HepG2 (cell line): ENCODE data around the gene FBXO7. TPM values are rescaled to one million over a fixed set of nuclear protein-coding genes. Genes with fewer than 3 reads are reported as not detected.

Experiments
- AKAP8 ChIP-seq: sonication (generic); formaldehyde crosslinking; IDR thresholded peaks from 2 replicates; pipeline ENCODE4 v1.5.1; 2020; ENCODE audit warnings: mild to moderate bottlenecking, missing genetic modification reagents
- ATM ChIP-seq: fragments of 450-650 bp; IDR thresholded peaks from 2 replicates; pipeline ENCODE4 v1.7.1; 2017; ENCODE audit warnings: mild to moderate bottlenecking, borderline replicate concordance
- CHD2 ChIP-seq: IDR thresholded peaks from 2 replicates; pipeline ENCODE4 v1.6.1; 2011; ENCODE audit warnings: low read depth, low read length, improper control_type of control experiment
- FOXM1 ChIP-seq: sonication (generic); formaldehyde crosslinking; IDR thresholded peaks from 2 replicates; pipeline ENCODE4 v1.5.0; 2020; ENCODE audit warnings: missing genetic modification reagents
- GRHL1 ChIP-seq: sonication (generic); formaldehyde crosslinking; conservative IDR thresholded peaks from 2 replicates; pipeline ENCODE4 v1.8.0; 2022; ENCODE audit warnings: missing genetic modification reagents
- JUN ChIP-seq: sonication (generic); formaldehyde crosslinking; IDR thresholded peaks from 2 replicates; pipeline ENCODE4 v1.4.0; 2020; ENCODE audit warnings: mild to moderate bottlenecking, missing genetic modification reagents
- MED8 ChIP-seq: sonication (generic); formaldehyde crosslinking; IDR thresholded peaks from 2 replicates; pipeline ENCODE4 v1.8.1; 2023; ENCODE audit warnings: mild to moderate bottlenecking, missing genetic modification reagents; ENCODE audit not compliant: insufficient replicate concordance
- NR2F6 ChIP-seq, 2 experiments: IDR thresholded peaks; 2 replicates each; pipeline ENCODE4 v1.6.1; 2016; ENCODE audit warnings: antibody characterized with exemption in 1 of 2, mild to moderate bottlenecking in 1 of 2
- REPIN1 ChIP-seq: sonication (generic); formaldehyde crosslinking; IDR thresholded peaks from 2 replicates; pipeline ENCODE4 v1.8.0; 2022; ENCODE audit warnings: missing genetic modification reagents, low read depth, mild to moderate bottlenecking, borderline replicate concordance
- SMAD9 ChIP-seq: sonication (generic); formaldehyde crosslinking; IDR thresholded peaks from 2 replicates; pipeline ENCODE4 v1.5.1; 2020; ENCODE audit warnings: mild to moderate bottlenecking, missing genetic modification reagents
- TRAFD1 ChIP-seq: sonication (generic); formaldehyde crosslinking; IDR thresholded peaks from 2 replicates; pipeline ENCODE4 v1.5.1; 2020; ENCODE audit warnings: missing genetic modification reagents, mild to moderate bottlenecking, borderline replicate concordance
- ZBTB1 ChIP-seq: sonication (generic); formaldehyde crosslinking; IDR thresholded peaks from 2 replicates; pipeline ENCODE4 v1.4.0; 2020; ENCODE audit warnings: missing genetic modification reagents, borderline replicate concordance
- ZEB1 ChIP-seq: IDR thresholded peaks from 2 replicates; pipeline ENCODE4 v1.6.1; 2012; ENCODE audit warnings: mild to moderate bottlenecking, low read depth, inconsistent platforms; ENCODE audit not compliant: insufficient replicate concordance
- ZIK1 ChIP-seq: sonication (generic); formaldehyde crosslinking; IDR thresholded peaks from 2 replicates; pipeline ENCODE4 v1.5.0; 2020; ENCODE audit warnings: mild to moderate bottlenecking, low read depth, missing genetic modification reagents, borderline replicate concordance
- ZNF337 ChIP-seq: sonication (generic); formaldehyde crosslinking; IDR thresholded peaks from 2 replicates; pipeline ENCODE4 v1.5.1; 2020; ENCODE audit warnings: missing genetic modification reagents, low read depth, mild to moderate bottlenecking, borderline replicate concordance
- ZNF431 ChIP-seq: sonication (generic); formaldehyde crosslinking; IDR thresholded peaks from 2 replicates; pipeline ENCODE4 v1.9.0; 2022; ENCODE audit warnings: missing genetic modification reagents, low read depth, mild to moderate bottlenecking, borderline replicate concordance
- ZNF441 ChIP-seq: sonication (generic); formaldehyde crosslinking; IDR thresholded peaks from 2 replicates; pipeline ENCODE4 v1.7.0; 2021; ENCODE audit warnings: missing genetic modification reagents, borderline replicate concordance
- ZNF546 ChIP-seq: sonication (generic); formaldehyde crosslinking; conservative IDR thresholded peaks from 2 replicates; pipeline ENCODE4 v1.8.1; 2023; ENCODE audit warnings: mild to moderate bottlenecking, missing genetic modification reagents
- ZNF563 ChIP-seq: sonication (generic); formaldehyde crosslinking; IDR thresholded peaks from 2 replicates; pipeline ENCODE4 v1.8.0; 2022; ENCODE audit warnings: mild to moderate bottlenecking, moderate library complexity, missing genetic modification reagents
- ZNF616 ChIP-seq: sonication (generic); formaldehyde crosslinking; IDR thresholded peaks from 2 replicates; pipeline ENCODE4 v1.5.0; 2020; ENCODE audit warnings: low read depth, mild to moderate bottlenecking, missing genetic modification reagents
- ZNF678 ChIP-seq: sonication (generic); formaldehyde crosslinking; IDR thresholded peaks from 2 replicates; pipeline ENCODE4 v1.4.0; 2020; ENCODE audit warnings: mild to moderate bottlenecking, missing genetic modification reagents
- ZNF737 ChIP-seq: sonication (generic); formaldehyde crosslinking; IDR thresholded peaks from 2 replicates; pipeline ENCODE4 v1.5.0; 2020; ENCODE audit warnings: missing genetic modification reagents, mild to moderate bottlenecking, borderline replicate concordance
- ZSCAN31 ChIP-seq: sonication (generic); formaldehyde crosslinking; IDR thresholded peaks from 2 replicates; pipeline ENCODE4 v1.5.0; 2020; ENCODE audit warnings: low read depth, mild to moderate bottlenecking, missing genetic modification reagents
- polyA plus RNA-seq, 8 experiments: library from polyadenylated mRNA; depleted of rRNA in 3 of 8; stranded (reverse) in 7 of 8; unstranded in 1 of 8; fragments of >200 nt; fragmentation: Illumina TruSeq in 4 of 8; extraction: Trizol in 4 of 8; gene quantifications; 2 replicates each; pipeline versions ENCODE4 v1.2.1 to v1.2.3, GENCODE V29; 2011 to 2016; ENCODE audit warnings: low read depth in 4 of 8, missing spikeins in 1 of 8, mixed read lengths in 1 of 8; ENCODE audit not compliant: insufficient read depth in 1 of 8
- total RNA-seq, 5 experiments: library from RNA; depleted of rRNA; stranded (reverse); fragments of >200 nt; fragmentation: Illumina TruSeq; extraction: Trizol; gene quantifications; 2 replicates each; pipeline ENCODE4 v1.2.3, GENCODE V29; 2016; ENCODE audit warnings: low read depth in 1 of 5
- TF ChIP-seq, protein P1 (sequence below): sonication (generic); formaldehyde crosslinking; IDR thresholded peaks from 2 replicates; pipeline ENCODE4 v1.9.0; 2021; ENCODE audit warnings: missing genetic modification reagents, mild to moderate bottlenecking, borderline replicate concordance

The FBXO7 gene
- total and polyA plus RNA-seq, 2 of the 13 experiments (the other 11 are each of a cell fraction or from before 2014, with no cell fraction given): 105 to 172 TPM

- TF ChIP-seq ZIK1 (CRISPR knock-in tag) (no peak), ZSCAN31 (CRISPR knock-in tag) (peak; percentile 52; the same call in 1 of the 2 replicates), ZNF678 (CRISPR knock-in tag) (no peak), FOXM1 (CRISPR knock-in tag) (no peak), ZNF737 (CRISPR knock-in tag) (no peak), ZBTB1 (no peak), ATM (no peak), MED8 (CRISPR knock-in tag) (no peak), REPIN1 (CRISPR knock-in tag) (no peak), ZNF337 (CRISPR knock-in tag) (no peak), TRAFD1 (no peak), SMAD9 (CRISPR knock-in tag) (no peak), ZNF441 (CRISPR knock-in tag) (no peak), JUN (no peak), CHD2 (no peak), ZNF546 (no peak), ZNF431 (CRISPR knock-in tag) (no peak), GRHL1 (CRISPR knock-in tag) (no peak), AKAP8 (CRISPR knock-in tag) (no peak), ZEB1 (no peak), ZNF563 (CRISPR knock-in tag) (no peak), NR2F6 (IDR thresholded peaks at IDR 0.05) (peak; percentile 84), NR2F6 (CRISPR knock-in tag; IDR thresholded peaks at IDR 0.05) (peak; percentile 89), ZNF616 (CRISPR knock-in tag) (0 out of 2 replicates have a peak, but pooled peaks have one; percentile 31)
- TF ChIP-seq, protein P1, sequence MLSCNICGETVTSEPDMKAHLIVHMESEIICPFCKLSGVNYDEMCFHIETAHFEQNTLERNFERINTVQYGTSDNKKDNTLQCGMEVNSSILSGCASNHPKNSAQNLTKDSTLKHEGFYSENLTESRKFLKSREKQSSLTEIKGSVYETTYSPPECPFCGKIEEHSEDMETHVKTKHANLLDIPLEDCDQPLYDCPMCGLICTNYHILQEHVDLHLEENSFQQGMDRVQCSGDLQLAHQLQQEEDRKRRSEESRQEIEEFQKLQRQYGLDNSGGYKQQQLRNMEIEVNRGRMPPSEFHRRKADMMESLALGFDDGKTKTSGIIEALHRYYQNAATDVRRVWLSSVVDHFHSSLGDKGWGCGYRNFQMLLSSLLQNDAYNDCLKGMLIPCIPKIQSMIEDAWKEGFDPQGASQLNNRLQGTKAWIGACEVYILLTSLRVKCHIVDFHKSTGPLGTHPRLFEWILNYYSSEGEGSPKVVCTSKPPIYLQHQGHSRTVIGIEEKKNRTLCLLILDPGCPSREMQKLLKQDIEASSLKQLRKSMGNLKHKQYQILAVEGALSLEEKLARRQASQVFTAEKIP (CRISPR knock-in tag): no peak
Observed at GRCh38 chr22:32528984-32529982, 54.7 kb downstream of the FBXO7 start (continued).
